H1 (cell line): ENCODE measurements around the gene ADCK1. TPM values are rescaled to one million over a fixed set of nuclear protein-coding genes. Genes with fewer than 3 reads are reported as not detected.

ENCODE experiments used
- CTCF ChIA-PET: fragments of 300-600 bp; sonication (Branson Sonifier 250); formaldehyde crosslinking; loops from one replicate; lab custom pipeline; 2021; ENCODE audit not compliant: partially characterized antibody; lab: Charles Lee
- POLR2A ChIA-PET: fragments of 300-600 bp; sonication (Branson Sonifier 250); formaldehyde crosslinking; loops from one replicate; lab custom pipeline; 2021; ENCODE audit warnings: inconsistent platforms; ENCODE audit not compliant: partially characterized antibody; lab: Charles Lee
- DNase-seq, 2 experiments: peaks; one replicate each; pipeline versions ENCODE4 v3.0.0 to v3.0.0-alpha.2; 2010 to 2022; ENCODE audit warnings: low spot score in 2 of 2, low read depth in 1 of 2, mixed read lengths in 1 of 2
- FAIRE-seq: peaks from 2 replicates; lab custom pipeline; 2011; peaks lifted over from hg19 to GRCh38; lab: Jason Lieb, UNC
- H2AFZ ChIP-seq: 2 replicates; pipeline ENCODE4 v1.8.1; 2012; ENCODE audit warnings: low read length, inconsistent platforms
- H2AK5ac ChIP-seq: 2 replicates; pipeline ENCODE4 v1.6.1; 2013; ENCODE audit warnings: low read depth, low read length
- H2BK120ac ChIP-seq: replicated peaks from 2 replicates; pipeline ENCODE3; 2013; ENCODE audit warnings: low read depth, low read length, inconsistent platforms
- H2BK12ac ChIP-seq: 2 replicates; pipeline ENCODE4 v1.6.1; 2013; ENCODE audit warnings: low read depth, low read length
- H2BK15ac ChIP-seq: 2 replicates; pipeline ENCODE4 v1.6.1; 2013; ENCODE audit warnings: low read length
- H2BK20ac ChIP-seq: 2 replicates; pipeline ENCODE4 v1.6.1; 2013; ENCODE audit warnings: low read length
- H2BK5ac ChIP-seq: 2 replicates; pipeline ENCODE4 v1.6.1; 2013; ENCODE audit warnings: low read depth, low read length
- H3K14ac ChIP-seq: 2 replicates; pipeline ENCODE4 v1.6.1; 2013; ENCODE audit warnings: inconsistent platforms; ENCODE audit not compliant: insufficient read length
- H3K18ac ChIP-seq: 2 replicates; pipeline ENCODE4 v1.6.1; 2013; ENCODE audit warnings: low read length; ENCODE audit errors: extremely low read depth
- H3K23ac ChIP-seq: 2 replicates; pipeline ENCODE4 v1.6.1; 2013; ENCODE audit warnings: inconsistent platforms; ENCODE audit not compliant: insufficient read length
- H3K23me2 ChIP-seq: 2 replicates; pipeline ENCODE4 v1.6.1; 2013; ENCODE audit warnings: low read depth, low read length
- H3K27ac ChIP-seq: 2 replicates; pipeline ENCODE4 v1.6.1; 2011; ENCODE audit warnings: low read depth, low read length, inconsistent platforms
- H3K27me3 ChIP-seq, 4 experiments: replicated peaks in 1 of 4; 1 replicate in 1 of 4; 2 replicates in 3 of 4; pipeline versions ENCODE4 v1.6.1 to v1.8.1; 2011 to 2013; ENCODE audit warnings: low read length in 3 of 4, mild to moderate bottlenecking in 3 of 4, inconsistent platforms in 2 of 4, mixed read lengths in 2 of 4, moderate library complexity in 1 of 4; ENCODE audit not compliant: control insufficient read depth in 3 of 4, insufficient read depth in 3 of 4; ENCODE audit errors: extremely low read depth in 1 of 4
- H3K36me3 ChIP-seq, 4 experiments: 2 replicates each; pipeline versions ENCODE4 v1.6.1 to v1.8.1; 2011 to 2013; ENCODE audit warnings: mild to moderate bottlenecking in 4 of 4, low read length in 3 of 4, moderate library complexity in 2 of 4, control low read depth in 1 of 4, inconsistent platforms in 1 of 4; ENCODE audit not compliant: insufficient read depth in 4 of 4, control insufficient read depth in 2 of 4
- H3K4ac ChIP-seq: replicated peaks from 2 replicates; pipeline ENCODE3; 2013; ENCODE audit warnings: low read length, low read depth, mixed read lengths, inconsistent platforms; ENCODE audit not compliant: insufficient read length
- H3K4me1 ChIP-seq, 4 experiments: replicated peaks in 1 of 4; 1 replicate in 1 of 4; 2 replicates in 3 of 4; pipeline versions ENCODE4 v1.6.1 to v1.8.1; 2011 to 2013; ENCODE audit warnings: low read length in 3 of 4, inconsistent platforms in 2 of 4, mixed read lengths in 1 of 4; ENCODE audit not compliant: insufficient read depth in 4 of 4, control insufficient read depth in 3 of 4
- H3K4me2 ChIP-seq, 2 experiments: 2 replicates each; pipeline versions ENCODE4 v1.6.1 to v1.8.1; 2011 to 2013; ENCODE audit warnings: low read depth in 2 of 2, low read length in 2 of 2, control low read depth in 1 of 2, inconsistent platforms in 1 of 2, mild to moderate bottlenecking in 1 of 2; ENCODE audit not compliant: insufficient read depth in 1 of 2
- H3K4me3 ChIP-seq, 4 experiments: fragments of 200-600, 300-600 bp in 1 of 4; sonication (generic), shearing (Covaris generic), sonication (Bioruptor Twin) in 1 of 4; 2 replicates each; pipeline versions ENCODE4 v1.5.1 to v1.8.1; 2011 to 2016; ENCODE audit warnings: low read length in 4 of 4, low read depth in 3 of 4, control low read depth in 2 of 4, inconsistent platforms in 2 of 4, mild to moderate bottlenecking in 2 of 4, mixed read lengths in 1 of 4, moderate library complexity in 1 of 4; ENCODE audit not compliant: insufficient read depth in 2 of 4; ENCODE audit errors: extremely low read depth in 1 of 4
- H3K56ac ChIP-seq: replicated peaks from 2 replicates; pipeline ENCODE3; 2013; ENCODE audit warnings: low read depth, mild to moderate bottlenecking, mixed read lengths, low read length, inconsistent platforms; ENCODE audit not compliant: insufficient read length
- H3K79me1 ChIP-seq: 2 replicates; pipeline ENCODE4 v1.6.1; 2013; ENCODE audit warnings: low read depth, low read length, control low read depth
- H3K79me2 ChIP-seq, 2 experiments: 2 replicates each; pipeline versions ENCODE4 v1.6.1 to v1.8.1; 2012 to 2013; ENCODE audit warnings: low read length in 2 of 2, mild to moderate bottlenecking in 2 of 2, inconsistent platforms in 1 of 2; ENCODE audit not compliant: insufficient read depth in 2 of 2, control insufficient read depth in 1 of 2
- H3K9ac ChIP-seq, 4 experiments: replicated peaks in 1 of 4; 1 replicate in 1 of 4; 2 replicates in 3 of 4; pipeline versions ENCODE4 v1.6.1 to v1.8.1; 2011 to 2013; ENCODE audit warnings: low read depth in 3 of 4, low read length in 3 of 4, control low read depth in 2 of 4, mild to moderate bottlenecking in 2 of 4, moderate library complexity in 2 of 4, inconsistent platforms in 1 of 4; ENCODE audit errors: extremely low read depth in 1 of 4
- H3K9me3 ChIP-seq, 2 experiments: 2 replicates each; pipeline versions ENCODE4 v1.6.1 to v1.8.1; 2012 to 2013; ENCODE audit warnings: mild to moderate bottlenecking in 2 of 2, moderate library complexity in 2 of 2, control low read depth in 1 of 2, inconsistent platforms in 1 of 2, low read depth in 1 of 2, low read length in 1 of 2, mixed read lengths in 1 of 2; ENCODE audit not compliant: insufficient read depth in 2 of 2
- H4K20me1 ChIP-seq, 2 experiments: replicated peaks in 1 of 2; 2 replicates each; pipeline versions ENCODE3 to v1.8.1; 2011 to 2013; ENCODE audit warnings: inconsistent platforms in 2 of 2, low read length in 2 of 2, mild to moderate bottlenecking in 1 of 2; ENCODE audit not compliant: insufficient read depth in 2 of 2, control insufficient read depth in 1 of 2
- H4K5ac ChIP-seq: 2 replicates; pipeline ENCODE4 v1.6.1; 2013; ENCODE audit warnings: low read length, low read depth, mixed read lengths, inconsistent platforms; ENCODE audit not compliant: insufficient read length
- H4K8ac ChIP-seq: 2 replicates; pipeline ENCODE4 v1.8.0; 2013; ENCODE audit warnings: mild to moderate bottlenecking, moderate library complexity, low read length, inconsistent platforms; ENCODE audit not compliant: insufficient read depth; ENCODE audit errors: extremely low read depth
- H4K91ac ChIP-seq: replicated peaks from 2 replicates; pipeline ENCODE3; 2013; ENCODE audit warnings: low read length, mixed read lengths, inconsistent platforms; ENCODE audit not compliant: insufficient read length
- CBX5 ChIP-seq: fragments of 300-800, 300-1000 bp; sonication (generic); IDR thresholded peaks from 2 replicates; pipeline ENCODE4 v1.7.1; 2016; ENCODE audit warnings: antibody characterized with exemption, low read length, low read depth
- GABPA ChIP-seq: IDR thresholded peaks from 2 replicates; pipeline ENCODE4 v1.6.1; 2011; ENCODE audit warnings: mild to moderate bottlenecking, low read length, moderate library complexity, borderline replicate concordance; ENCODE audit not compliant: insufficient read depth
- POLR2AphosphoS5 ChIP-seq: IDR thresholded peaks from 2 replicates; pipeline ENCODE4 v1.6.1; 2011; ENCODE audit warnings: low read depth, low read length
- RBBP5 ChIP-seq: IDR thresholded peaks from 2 replicates; pipeline ENCODE4 v1.7.1; 2012; ENCODE audit warnings: low read depth, mild to moderate bottlenecking, inconsistent platforms, low read length, moderate library complexity, borderline replicate concordance
- RNF2 ChIP-seq: fragments of 200-900, 300-1000 bp; sonication (generic); IDR thresholded peaks from 2 replicates; pipeline ENCODE4 v1.7.1; 2016; ENCODE audit warnings: borderline replicate concordance, low read depth, mild to moderate bottlenecking, antibody characterized with exemption, low read length; ENCODE audit not compliant: poor library complexity, severe bottlenecking; ENCODE audit errors: missing control alignments
- SAP30 ChIP-seq: fragments of 300-600 bp; sonication (generic); IDR thresholded peaks from 2 replicates; pipeline ENCODE4 v1.7.1; 2012; ENCODE audit warnings: low read length, moderate library complexity, mild to moderate bottlenecking, inconsistent platforms; ENCODE audit not compliant: insufficient read depth, insufficient replicate concordance
- SIRT6 ChIP-seq: IDR thresholded peaks from one replicate; pipeline ENCODE4 v1.7.1; 2012; ENCODE audit warnings: low read length, inconsistent platforms
- SRF ChIP-seq: IDR thresholded peaks from 2 replicates; pipeline ENCODE4 v1.6.1; 2011; ENCODE audit warnings: mild to moderate bottlenecking, low read depth, low read length, moderate library complexity
- WGBS, 2 experiments: shearing (Covaris generic) in 1 of 2; methylation state at CpG; one replicate each; pipeline versions ENCODE4 v1.1.6 to v1.1.7; 2013 to 2015; ENCODE audit warnings: low lambda C conversion rate in 2 of 2, mixed read lengths in 2 of 2, inconsistent platforms in 1 of 2, low coverage in 1 of 2, missing lambda C conversion rate in 1 of 2; ENCODE audit not compliant: insufficient replicate concordance in 2 of 2, insufficient coverage in 1 of 2, insufficient read length in 1 of 2; ENCODE audit errors: extremely low coverage in 1 of 2, missing lambda C conversion rate in 1 of 2; 5-methylcytosine and 5-hydroxymethylcytosine counted together
- polyA plus RNA-seq, 7 experiments: library from polyadenylated mRNA; depleted of rRNA in 3 of 7; stranded (reverse) in 5 of 7; unstranded in 2 of 7; fragments of >200 nt in 5 of 7; fragments of 200-250 nt in 2 of 7; gene quantifications; 1 replicate in 5 of 7; 2 replicates in 1 of 7; 4 replicates in 1 of 7; pipeline versions ENCODE4 v1.2.1 to v1.2.3, GENCODE V29; 2011 to 2013; ENCODE audit warnings: missing spikeins in 2 of 7, mixed read lengths in 2 of 7
- total RNA-seq: library from RNA; stranded (reverse); fragmentation: NEBNext Ultra II Directional; extraction: Animal tissue kit (Norgen Biotek cat#: 25700); gene quantifications from 2 replicates; pipeline ENCODE4 v1.2.1, GENCODE V29; 2021
- TF ChIP-seq, protein P1 (sequence below): IDR thresholded peaks from 2 replicates; pipeline ENCODE4 v1.6.1; 2011; ENCODE audit warnings: low read length, improper control_type of control experiment

The ADCK1 gene
- total and polyA plus RNA-seq, 2 of the 8 experiments (the other 6 are each of a cell fraction or from before 2014, with no cell fraction given): 11.0 to 16.8 TPM

DNA sequence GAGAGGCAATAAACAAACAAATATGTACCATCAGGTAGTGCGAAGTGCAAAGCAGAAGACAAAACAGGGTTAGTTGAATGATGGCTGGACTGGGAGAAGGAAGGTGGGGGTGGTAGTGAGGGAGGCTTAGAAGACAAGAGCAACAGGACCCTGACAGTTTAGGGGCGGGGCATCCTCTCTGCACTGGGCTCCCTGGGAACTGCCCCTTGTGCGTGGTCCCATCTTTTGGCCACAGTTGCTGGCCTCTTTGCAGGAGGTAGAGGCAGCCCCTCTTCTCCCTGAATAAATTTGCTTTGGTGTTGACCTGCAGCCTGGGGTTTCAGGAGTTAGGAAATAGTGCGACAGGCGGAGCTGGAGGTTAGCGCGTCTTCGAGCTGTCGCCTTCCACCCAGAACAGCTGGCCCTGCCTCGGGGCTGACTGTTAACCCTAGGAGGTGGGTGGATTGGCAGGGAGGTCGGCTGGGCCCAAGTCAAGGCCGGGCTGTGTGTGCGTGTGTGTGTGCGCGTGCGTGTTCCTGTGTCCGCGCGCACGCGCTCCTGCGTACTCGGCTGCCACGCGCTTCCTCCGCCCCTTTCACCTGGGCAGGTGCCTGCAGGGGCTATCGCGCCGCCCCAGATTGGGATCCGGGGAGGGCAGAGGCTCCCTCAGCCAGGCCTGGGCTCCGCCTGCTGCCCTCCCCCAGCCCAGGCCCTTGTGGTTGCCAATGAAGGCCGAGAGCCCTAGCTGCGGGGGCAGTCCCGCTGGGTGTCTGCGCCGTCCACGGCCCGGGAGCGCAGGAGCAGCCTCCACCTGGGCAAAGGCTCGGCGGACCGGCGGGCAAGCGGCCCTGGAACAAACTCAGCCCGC, 180.8 kb downstream of the ADCK1 start:
- H2AFZ ChIP-seq: peak overlapping the region; percentile 86
- TF ChIP-seq, protein P1, sequence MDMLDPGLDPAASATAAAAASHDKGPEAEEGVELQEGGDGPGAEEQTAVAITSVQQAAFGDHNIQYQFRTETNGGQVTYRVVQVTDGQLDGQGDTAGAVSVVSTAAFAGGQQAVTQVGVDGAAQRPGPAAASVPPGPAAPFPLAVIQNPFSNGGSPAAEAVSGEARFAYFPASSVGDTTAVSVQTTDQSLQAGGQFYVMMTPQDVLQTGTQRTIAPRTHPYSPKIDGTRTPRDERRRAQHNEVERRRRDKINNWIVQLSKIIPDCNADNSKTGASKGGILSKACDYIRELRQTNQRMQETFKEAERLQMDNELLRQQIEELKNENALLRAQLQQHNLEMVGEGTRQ: no peak
- TF ChIP-seq RNF2 (no peak), RBBP5 (no peak), SIRT6 (no peak), SAP30 (no peak), GABPA (no peak), POLR2AphosphoS5 (no peak), SRF (no peak), CBX5 (no peak)

More for the DNA sequence above, 180.8 kb downstream of the ADCK1 start:
- Histone ChIP-seq H3K4me2 (peak overlapping the region; percentile 80 to 99), H3K27ac (no peak overlapping the region), H3K4me1 (peaks cover 5 to 12% (median 10%) of the 10 kb centered on the region in 4 experiments; a peak in 6 of 7 replicates), H3K9me3 (no peaks in the 10 kb centered on the region), H3K4ac (no peak overlapping the region), H2BK5ac (no peak overlapping the region), H4K20me1 (no peaks in the 10 kb centered on the region), H3K56ac (no peak overlapping the region), H3K23ac (no peak overlapping the region), H3K79me2 (no peaks in the 10 kb centered on the region), H4K91ac (no peak overlapping the region), H2BK15ac (peak overlapping the region; percentile 32; the same call in 1 of the 2 replicates), H4K5ac (no peak overlapping the region), H3K18ac (no peak overlapping the region; the same call in 1 of the 2 replicates), H3K79me1 (no peaks in the 10 kb centered on the region), H2BK12ac (peak overlapping the region; percentile 23; the same call in 1 of the 2 replicates), H2AK5ac (no peak overlapping the region), H2BK20ac (0 out of 2 replicates have a peak overlapping the region, but pooled peaks have one; percentile 5), H2BK120ac (no peak overlapping the region), H3K23me2 (peaks cover 8% of the 10 kb centered on the region), H3K9ac (peak overlapping the region in 2 of 4 experiments; percentile 27 to 50; a peak in 4 of 7 replicates), H3K27me3 (no peaks in the 10 kb centered on the region; a peak in 1 of 7 replicates), H4K8ac (peak overlapping the region; percentile 43), H3K4me3 (peak overlapping the region; percentile 42 to 70 (median 62)), H3K14ac (no peak overlapping the region), H3K36me3 (no peaks in the 10 kb centered on the region)
- DNase-seq (peak in 1 of 2 experiments; percentile 80), FAIRE-seq (no peak)
- POLR2A ChIA-PET: no interaction called here
- CTCF ChIA-PET: interaction anchor here (1.2 to 2.8 kb wide), 5 partner anchors 14 to 124 kb away, joined by 3 to 13 read pairs (median 8); no protein-coding TSS in a partner anchor
- WGBS, 2 experiments: 10% methylated on average over 24 of the region's 45 CpGs; no CpG with 5 or more reads in 1 of the 2 experiments
